NCI-H2171 (cell line): ENCODE data around the gene PSMB1.
"Not testable (repeated sequence)": the region's sequence is repeated elsewhere in the genome, so short reads cannot be mapped to it uniquely, and the experiment has no call there.

Experiments
- DNase-seq: peaks from one replicate; lab custom pipeline; 2025; lab: John Stamatoyannopoulos, UW

The PSMB1 gene

DNA sequence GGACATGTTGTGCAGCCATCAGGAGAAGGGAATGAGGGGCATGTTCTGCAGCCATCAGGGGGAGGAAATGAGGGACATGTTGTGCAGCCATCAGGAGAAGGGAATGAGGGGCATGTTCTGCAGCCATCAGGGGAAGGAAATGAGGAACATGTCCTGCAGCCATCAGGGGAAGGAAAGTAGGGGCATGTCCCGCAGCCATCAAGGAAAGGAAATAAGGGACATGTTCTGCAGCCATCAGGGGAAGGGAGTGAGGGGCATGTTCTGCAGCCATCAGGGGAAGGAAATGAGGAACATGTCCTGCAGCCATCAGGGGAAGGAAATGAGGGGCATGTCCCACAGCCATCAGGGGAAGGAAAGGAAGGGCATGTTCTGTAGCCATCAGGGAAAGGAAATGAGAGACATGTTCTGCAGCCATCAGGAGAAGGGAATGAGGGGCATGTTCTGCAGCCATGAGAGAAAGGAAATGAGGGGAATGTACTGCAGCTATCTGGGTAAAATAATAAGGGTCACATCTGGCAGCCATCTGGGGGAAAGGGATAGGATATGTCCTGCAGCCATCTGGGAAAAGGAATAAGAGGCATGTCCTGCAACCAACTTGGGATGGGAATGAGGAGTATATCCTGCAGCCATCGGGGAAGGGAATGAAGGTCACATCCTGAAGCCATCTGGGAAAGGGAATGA is 50.2 kb downstream of the PSMB1 start:
- DNase-seq, result not testable (repeated sequence)

DNA sequence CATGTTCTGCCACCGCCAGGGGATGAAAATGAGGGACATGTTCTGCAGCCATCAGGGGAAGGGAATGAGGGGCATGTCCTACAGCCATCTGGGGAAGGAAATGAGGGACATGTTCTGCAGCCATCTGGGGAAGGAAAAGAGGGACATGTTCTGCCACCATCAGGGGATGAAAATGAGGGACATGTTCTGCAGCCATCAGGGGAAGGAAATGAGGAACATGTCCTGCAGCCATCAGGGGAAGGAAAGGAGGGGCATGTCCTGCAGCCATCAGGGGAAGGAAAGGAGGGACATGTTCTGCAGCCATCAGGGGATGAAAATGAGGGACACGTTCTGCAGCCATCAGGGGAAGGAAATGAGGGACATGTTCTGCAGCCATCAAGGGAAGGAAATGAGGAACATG is 50.8 kb downstream of the PSMB1 start:
- DNase-seq, result not testable (repeated sequence)

DNA sequence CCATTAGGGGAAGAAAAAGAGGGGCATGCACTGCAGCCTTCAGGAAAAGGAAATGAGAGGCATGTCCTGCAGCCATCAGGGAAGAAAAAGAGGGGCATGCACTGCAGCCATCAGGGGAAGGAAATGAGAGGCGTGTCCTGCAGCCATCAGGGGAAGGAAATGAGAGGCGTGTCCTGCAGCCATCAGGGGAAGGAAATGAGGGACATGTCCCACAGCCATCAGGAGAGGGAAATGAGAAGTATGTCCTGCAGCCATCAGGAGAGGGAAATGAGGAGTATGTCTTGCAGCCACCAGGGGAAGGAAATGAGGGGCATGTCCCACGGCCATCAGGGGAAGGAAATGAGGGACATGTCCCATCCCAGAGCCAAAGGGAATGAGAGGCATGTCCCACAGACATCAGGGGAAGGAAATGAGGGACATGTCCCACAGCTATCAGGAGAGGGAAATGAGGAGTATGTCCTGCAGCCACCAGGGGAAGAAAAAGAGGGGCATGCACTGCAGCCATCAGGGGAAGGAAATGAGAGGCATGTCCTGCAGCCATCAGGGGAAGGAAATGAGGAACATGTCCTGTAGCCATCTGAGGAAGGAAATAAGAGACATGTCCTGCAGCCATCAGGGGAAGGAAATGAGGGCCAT is 52.0 kb downstream of the PSMB1 start:
- no peak for DNase-seq

DNA sequence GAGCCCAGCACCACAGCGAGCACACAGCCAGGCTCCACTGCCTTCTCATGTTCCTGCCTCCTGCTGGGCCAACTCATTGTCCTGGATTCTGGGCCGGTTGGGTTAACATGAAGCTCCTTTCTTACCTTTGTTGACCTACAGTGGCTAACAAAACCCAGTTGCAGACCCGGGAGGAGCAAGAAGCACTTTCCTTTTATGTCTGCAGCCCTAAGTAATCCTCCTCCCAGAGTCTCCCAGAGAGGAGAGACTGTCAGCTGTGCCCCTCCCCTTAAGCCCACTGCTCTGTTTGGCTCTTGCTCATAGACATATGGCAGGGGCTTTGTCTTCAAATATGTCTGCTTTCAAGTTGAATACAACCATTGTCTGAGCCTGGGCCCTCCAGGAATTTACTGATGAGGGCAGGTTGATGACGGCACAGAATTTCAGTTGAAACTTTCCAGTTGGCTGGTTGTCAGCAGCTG is 55.2 kb downstream of the PSMB1 start:
- DNase-seq, result peak; percentile 37

DNA sequence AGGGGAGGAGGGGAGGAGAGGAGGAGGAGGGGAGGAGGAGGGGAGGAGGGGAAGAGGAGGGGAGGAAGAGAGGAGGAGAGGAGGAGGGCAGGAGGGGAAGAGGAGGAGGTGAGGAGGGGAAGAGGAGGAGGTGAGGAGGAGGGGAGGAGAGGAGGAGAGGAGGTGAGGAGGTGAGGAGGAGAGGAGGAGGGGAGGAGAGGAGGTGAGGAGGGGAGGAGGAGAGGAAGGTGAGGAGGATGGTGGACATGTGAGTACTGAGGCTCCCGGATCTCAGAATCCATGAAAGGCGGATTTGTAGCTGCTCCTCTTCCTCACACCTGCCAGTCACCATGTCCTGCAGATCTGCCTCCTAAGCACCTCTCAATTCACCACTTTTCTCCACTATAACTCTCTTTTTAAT is 59.8 kb downstream of the PSMB1 start:
- no peak for DNase-seq

DNA sequence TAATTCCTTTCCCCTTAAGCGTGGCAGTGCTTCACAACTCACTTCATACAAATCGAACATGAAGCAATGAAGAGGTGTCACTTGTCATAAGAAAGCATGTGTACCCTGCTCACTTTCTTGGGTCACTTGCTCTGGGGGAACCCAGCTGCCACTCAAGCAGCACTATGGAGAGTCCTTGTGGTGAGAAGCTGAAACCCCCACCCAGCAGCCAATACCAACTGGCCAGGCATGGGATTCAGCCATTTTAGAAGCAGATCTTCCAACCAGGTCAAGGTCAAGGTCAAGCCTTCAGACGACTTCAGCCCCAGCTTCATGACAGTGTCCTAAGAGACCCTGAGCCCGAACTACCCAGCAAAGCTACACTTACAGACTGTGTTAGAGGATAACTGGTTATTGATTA is 62.8 kb downstream of the PSMB1 start:
- no peak for DNase-seq

DNA sequence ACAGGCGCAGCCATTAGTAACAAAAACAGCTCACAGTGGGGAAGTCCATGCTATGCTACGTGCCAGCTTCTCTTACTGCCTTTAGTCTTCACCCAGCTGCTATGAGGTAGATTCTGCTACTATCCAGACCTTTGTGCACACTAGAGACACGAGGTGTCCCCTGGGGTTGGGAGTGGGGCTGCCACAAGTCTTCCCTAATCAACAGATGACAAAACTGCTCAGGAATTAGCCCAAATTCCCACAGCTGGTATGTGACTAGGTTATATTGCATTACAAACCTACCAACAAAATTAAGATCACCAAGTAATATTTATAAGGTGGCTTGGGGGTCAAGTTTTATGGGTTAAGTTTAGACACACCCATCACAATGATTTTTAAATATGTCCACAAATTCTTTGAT is 63.3 kb downstream of the PSMB1 start:
- no peak for DNase-seq

DNA sequence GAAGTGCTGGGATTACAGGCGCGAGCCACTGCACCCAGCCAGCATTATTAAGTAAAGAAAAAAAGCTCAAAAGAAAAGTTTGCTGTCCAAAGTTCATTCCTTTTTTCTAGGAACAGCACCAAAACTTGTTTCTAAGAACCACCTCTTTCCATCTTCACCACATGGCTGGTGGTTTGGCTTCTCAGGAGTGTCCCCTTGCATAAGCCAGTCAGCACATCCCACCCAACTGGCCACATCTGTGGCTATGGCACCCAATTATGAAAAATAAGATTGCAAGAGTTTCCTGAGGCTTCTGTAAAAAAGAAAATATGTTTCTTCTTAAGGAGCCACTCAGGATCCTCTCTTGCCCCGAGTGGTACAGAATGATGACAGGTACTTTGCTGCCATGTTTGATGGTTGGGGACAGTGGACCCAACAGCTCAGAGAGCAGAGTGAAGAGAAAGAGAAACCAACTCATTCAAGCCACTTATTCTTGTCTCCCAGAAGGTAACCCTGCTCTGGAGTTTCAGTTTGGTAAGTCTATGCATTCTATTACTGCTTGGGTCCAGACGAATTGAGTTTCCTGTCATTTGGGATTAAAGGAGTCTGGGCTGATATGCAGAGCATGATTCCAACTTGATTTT is 65.3 kb downstream of the PSMB1 start:
- no peak for DNase-seq

DNA sequence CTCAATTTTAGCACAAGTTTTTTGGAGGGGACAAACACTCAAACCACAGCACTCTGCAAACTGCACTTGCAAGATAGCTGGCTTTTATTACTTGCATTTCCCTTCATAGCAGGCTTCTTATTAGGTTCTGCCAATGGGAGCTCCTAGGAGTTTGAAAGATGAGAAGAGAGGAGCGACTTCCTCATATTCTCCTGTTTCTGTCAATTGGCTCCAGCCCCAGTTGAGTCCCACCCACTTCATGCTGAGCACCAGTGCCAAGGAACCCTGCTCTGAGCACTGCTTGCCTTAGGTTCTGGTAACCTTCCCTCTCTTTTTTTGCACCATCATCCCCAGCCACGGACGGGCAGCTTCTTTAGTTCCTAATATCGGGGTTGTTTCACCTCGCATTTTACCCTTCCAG is 67.9 kb downstream of the PSMB1 start:
- no peak for DNase-seq
